ENCODE data around the gene TFDP1.
"Not testable (repeated sequence)": the region's sequence is repeated elsewhere in the genome, so short reads cannot be mapped to it uniquely, and the experiment has no call there.

The TFDP1 gene

DNA sequence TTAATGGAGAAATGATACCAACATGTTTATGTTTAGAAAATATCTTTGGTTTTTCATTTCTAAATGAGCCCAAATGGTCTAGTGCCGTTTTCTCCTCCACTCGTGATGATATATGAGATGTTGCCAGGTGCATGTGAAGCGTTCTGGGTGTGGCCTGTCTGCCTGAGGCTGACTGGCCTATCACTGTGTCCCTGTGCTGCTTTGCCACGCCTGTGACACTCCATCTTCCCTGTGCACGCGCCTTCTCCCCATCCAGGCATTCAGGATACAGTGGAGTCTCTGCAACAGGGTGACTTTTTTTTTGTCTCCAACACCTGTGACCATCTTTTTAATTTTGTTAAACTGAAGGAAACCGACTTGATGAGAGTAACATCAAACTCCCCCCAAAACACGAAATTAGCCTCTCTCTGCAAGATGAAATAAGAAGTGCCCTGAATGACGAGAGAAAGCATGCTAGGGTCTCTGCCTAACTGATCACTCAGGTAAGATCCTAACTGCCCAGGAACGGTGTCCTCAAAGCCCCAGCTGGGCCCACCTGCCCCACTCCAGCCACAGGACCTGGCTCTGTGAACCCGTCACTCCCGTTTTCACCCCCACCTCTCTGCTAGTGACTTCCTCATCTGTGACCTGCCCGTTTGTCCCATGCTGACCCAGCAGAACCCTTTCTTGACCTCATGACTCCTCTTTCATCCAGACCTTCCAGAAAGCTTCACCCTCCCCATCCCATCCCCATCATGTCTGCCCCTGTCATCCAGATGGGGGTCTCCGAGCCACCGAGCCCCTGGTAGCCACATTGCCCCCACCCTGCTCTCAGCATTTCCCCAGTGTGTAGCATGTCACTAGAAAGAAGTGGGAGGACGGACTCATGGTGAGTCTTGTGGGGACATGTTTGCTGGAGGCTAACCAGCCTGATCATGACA, 33.2 kb upstream of the TFDP1 start:
- peak; percentile 43 for DNase-seq

GRCh38 chr13:113552079-113552478, 32.5 kb upstream of the TFDP1 start:
- DNase-seq: no peak

- DNase-seq: no peak
These were observed 31.6 kb upstream of the TFDP1 start for GRCh38 chr13:113552786-113553434.

DNA sequence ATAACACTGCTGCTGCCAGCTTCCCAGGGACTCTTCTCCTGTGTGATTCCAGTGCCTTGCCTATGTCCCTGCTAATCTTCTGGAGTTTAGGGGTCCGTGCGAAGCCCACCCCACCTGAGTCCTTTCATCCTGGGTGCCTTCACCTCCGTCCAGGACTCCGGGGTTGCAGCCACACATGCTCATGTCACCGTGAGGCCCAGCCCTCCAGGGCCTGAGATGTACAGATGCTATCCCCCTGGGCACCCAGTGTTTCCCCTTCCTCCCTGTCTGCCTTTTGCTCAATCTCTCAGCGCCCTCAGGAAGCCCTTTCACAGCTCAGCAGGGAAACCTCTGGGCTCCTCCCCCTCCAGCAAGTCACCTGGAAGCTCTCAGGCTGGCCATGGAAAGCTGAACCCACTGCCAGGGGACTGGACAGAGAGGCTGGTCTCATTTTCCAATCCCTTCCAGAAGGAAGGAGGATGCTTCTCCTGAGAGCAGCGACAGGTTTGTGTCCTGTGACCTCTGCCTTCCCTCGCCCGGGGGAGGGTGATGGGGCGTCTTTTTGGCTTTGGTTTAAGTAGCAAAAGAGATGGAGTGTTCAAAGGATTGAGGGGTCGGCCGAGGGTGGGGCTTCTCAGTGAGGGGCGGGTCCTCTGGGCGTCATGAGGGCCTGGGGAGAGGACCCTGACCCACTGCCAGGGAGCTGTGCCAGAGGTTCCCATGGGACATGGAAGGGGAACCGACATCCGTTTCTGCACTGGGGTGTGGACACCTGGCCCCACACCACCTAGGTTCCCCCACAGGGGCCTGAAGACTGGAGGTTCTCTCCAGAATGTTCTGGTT, 30.8 kb upstream of the TFDP1 start:
- DNase-seq: no peak

DNA sequence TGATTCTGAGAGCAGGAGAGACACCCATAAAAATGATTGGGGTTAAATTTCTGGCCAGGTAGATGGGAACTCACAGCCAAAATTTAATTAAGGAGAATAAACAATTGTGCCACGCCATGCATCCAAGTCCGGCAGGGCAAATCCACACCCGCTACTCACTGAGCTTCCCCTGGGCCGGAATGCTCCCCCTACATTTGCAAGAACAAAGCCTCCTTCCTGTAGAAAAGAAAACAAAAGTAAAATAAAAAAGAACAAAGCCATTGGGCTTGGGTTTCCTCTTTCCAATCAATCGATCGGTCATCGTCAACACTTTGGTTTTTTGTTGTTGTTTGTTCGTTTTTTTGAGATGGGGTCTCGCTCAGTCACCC, 30.2 kb upstream of the TFDP1 start:
- DNase-seq: no peak

DNA sequence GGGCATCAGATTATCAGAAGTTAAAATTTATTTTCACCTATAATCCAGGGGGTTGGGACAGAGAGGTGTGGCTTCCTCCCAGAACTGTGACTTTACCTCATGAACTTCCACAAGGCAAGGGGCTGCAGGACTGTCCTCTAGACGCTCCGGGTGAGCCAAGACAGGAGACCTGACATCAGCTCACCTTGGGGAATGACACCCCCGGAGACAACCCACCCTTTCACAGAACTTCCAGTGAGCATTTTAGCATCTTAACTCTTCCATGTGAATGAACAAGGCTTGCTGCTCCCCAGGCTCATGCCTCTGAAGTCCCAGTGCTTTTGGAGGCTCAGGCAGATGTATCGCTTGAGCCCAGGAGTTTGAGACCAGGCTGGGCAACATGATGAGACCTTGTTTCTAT, 29.4 kb upstream of the TFDP1 start:
- no peak for DNase-seq

- DNase-seq: no peak
These were observed 27.5 kb upstream of the TFDP1 start for GRCh38 chr13:113557013-113557412.

GRCh38 chr13:113558461-113558860, 26.1 kb upstream of the TFDP1 start:
- no peak for DNase-seq

- DNase-seq: no peak
These were observed 25.5 kb upstream of the TFDP1 start for GRCh38 chr13:113559061-113559460.

DNA sequence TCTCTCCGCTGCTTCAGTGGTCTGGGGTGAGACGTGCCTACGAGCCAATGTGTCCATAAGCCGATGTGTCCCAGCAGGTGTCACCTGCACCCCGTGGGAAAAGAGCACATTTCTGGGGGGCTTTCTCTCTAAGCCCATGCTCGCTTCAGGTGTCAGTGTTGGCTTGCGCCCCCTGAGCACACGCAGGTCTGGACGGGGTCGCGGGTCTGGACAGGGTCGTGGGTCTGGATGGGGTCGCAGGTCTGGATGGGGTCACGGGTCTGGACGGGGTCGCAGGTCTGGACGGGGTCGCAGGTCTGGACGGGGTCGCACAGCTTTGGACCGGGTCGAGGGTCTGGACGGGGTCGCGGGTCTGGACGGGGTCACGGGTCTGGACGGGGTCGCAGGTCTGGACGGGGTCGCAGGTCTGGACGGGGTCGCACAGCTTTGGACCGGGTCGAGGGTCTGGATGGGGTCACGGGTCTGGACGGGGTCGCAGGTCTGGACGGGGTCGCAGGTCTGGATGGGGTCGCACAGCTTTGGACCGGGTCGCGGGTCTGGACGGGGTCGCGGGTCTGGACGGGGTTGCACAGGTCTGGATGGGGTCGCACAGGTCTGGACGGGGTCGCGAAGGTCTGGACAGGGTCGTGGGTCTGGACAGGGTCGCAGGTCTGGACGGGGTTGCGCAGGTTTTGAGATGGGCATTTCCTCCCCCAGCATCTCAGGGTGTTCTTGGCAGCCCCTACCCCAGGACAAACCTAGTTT, 24.5 kb upstream of the TFDP1 start:
- DNase-seq: no peak

GRCh38 chr13:113560645-113561416, 23.7 kb upstream of the TFDP1 start:
- DNase-seq: no peak

- DNase-seq: no peak
These were observed 23.0 kb upstream of the TFDP1 start for GRCh38 chr13:113561417-113562084.

DNA sequence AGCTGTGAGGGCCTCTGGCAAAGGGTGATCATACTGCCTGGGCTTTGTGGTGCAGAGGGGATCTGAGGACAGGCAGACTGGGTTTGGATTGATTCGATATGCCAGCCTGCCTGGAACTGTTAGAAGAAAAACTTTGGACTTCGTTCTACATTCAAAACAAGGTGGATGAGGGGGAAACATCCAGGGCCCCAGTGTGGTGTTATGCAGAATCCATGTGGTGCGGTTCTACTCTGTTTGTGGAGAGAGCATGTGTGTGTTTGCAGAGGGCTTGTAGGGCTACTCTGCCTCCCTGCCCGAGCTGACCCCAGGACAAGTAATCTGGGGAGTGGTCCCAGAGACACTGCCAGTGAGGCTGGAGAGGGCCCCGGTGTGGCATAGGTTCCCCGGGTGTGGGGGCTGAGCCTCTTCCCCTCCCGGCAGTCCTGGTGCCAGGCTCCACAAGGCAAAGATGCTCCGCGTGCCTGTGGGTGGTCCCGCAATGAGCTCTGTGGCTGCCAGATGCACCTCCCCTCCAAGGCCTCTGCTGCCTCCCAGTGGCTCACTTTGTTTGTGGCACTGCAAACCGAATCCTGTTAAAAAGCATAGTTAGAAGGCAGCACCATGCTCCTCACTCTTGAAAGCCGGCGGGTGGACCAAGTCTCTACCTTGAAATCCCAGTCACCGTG, 22.3 kb upstream of the TFDP1 start:
- DNase-seq: no peak

GRCh38 chr13:113562844-113563243, 21.7 kb upstream of the TFDP1 start:
- DNase-seq: no peak

DNA sequence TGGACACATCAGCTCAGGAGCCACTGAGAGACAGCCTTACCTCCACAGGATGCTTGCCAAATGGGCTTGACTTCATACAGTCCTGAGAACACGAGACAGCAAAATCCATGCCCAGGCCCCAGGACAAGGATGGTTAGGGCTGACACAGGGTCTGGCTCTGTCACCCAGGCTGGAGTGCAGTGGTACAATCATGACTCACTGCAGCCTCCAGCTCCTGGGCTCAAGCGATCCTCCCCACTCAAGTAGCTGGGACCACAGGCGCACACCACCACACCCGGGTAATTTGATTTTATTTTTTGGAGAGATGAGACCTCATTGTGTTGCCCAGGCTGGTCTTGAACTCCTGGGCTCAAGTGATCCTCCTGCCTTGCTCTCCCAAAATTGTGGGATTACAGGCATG, 21.0 kb upstream of the TFDP1 start:
- DNase-seq: not testable (repeated sequence)

DNA sequence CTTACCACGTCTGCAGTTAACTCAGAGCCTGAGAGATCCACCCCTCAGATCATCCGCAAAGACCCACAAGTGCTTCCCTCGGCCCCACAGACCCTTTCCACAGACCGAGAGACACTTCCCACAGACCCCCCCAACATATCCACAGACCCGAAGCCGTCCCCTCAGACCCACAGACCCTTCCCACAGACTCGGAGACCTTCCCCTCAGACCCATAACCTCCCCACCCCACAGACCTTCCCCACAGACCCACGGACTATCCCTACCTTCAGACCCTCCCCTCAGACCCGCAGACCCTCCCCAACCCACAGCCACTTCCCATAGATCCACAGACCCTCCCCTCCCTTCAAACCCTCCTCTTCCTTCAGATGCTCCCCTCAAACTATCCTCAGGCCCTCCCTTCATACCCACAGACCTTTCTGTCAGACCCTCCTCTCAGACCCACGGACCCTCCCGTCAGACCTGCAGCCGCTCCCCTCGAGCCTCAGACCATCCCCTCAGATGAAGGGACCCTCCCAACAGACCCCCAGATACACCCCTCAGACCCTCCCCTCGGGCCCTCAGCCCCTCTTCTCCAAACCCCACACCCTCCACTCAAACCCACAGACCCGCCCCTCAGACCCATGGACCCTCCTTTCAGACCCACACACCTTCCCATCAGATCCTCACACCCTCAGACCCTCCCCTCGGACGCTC, 20.1 kb upstream of the TFDP1 start:
- no peak for DNase-seq

DNA sequence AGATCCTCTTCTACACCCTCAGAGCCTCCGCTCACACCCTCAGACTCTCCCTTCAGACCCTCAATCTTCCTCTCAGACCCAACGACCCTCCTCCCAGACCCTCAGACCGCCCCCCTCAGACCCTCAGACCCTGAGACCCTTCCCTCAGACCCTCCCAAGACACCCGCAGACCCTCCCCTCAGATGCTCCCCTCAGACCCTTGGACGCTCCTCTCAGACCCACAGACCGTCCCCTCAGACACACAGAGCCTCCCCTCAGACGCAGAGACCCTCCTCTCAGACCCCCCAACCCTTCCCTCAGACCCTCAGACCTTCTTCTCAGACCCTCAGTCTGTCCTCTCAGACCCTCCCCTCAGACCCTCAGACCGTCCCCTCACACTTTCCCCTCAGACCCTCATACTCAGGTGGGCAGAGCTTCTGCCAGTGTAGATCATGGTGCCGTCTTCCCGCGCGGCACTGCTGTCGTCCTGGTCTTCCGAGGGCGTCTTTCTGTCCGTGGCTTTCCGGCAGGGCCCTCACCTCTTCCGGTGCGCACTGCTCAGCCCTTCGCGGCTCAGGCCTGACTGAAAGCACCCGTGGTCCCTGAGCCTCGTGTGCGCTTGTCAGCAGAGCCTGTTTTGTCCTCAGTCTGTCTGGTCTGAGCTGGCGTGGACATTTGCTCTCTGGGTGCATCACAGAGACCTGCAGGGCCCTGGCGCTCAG, 18.9 kb upstream of the TFDP1 start:
- DNase-seq: no peak

DNA sequence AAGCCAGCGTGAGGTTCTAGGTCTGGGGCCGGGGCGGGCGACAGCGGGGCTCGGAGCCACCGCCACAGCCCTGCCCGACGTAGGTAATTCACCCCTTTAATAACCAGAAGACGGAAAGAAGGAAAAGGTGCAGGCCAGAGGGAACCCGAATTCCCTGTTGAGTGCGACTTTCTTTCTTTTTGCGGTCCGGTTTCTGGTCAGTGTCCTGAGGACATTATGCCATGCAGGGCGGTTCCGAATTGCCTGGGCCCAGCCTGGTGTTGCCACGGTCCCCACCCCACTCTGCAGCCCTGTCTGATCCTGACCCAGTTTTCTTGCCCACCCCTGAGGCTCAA, 18.4 kb upstream of the TFDP1 start:
- no peak for DNase-seq

GRCh38 chr13:113567681-113568080, 16.9 kb upstream of the TFDP1 start:
- DNase-seq: no peak

DNA sequence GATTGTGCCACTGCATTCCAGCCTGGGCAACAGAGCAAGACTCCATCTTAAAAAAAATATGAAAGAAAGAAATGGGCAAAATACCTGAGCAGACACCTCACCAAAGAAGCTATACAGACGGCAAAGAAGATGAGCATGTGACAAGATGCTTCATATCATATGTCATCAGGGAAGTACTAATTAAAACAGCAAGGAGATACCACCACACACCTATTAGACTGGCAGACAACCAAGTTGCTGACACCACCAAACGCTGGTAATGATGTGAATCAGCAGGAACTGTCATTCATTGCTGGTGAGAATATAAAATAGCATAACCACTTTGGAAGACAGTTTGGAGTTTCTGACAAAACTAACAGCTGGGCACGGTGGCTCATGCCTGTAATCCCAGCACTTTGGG, 11.5 kb upstream of the TFDP1 start:
- no peak for DNase-seq

Data from NCI-H2029 (cell line).